ENCODE measurements around the gene KRTAP19-8.

GRCh38 chr21:30994932-30995331 lies 43.3 kb downstream of the KRTAP19-8 start:
- TF ChIP-seq, protein P1, sequence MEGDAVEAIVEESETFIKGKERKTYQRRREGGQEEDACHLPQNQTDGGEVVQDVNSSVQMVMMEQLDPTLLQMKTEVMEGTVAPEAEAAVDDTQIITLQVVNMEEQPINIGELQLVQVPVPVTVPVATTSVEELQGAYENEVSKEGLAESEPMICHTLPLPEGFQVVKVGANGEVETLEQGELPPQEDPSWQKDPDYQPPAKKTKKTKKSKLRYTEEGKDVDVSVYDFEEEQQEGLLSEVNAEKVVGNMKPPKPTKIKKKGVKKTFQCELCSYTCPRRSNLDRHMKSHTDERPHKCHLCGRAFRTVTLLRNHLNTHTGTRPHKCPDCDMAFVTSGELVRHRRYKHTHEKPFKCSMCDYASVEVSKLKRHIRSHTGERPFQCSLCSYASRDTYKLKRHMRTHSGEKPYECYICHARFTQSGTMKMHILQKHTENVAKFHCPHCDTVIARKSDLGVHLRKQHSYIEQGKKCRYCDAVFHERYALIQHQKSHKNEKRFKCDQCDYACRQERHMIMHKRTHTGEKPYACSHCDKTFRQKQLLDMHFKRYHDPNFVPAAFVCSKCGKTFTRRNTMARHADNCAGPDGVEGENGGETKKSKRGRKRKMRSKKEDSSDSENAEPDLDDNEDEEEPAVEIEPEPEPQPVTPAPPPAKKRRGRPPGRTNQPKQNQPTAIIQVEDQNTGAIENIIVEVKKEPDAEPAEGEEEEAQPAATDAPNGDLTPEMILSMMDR (IDR thresholded peaks at IDR 0.05), result no peak
- no peak for TF ChIP-seq POLR2A (IDR thresholded peaks at IDR 0.05)
